ENCODE results near the gene ATM. TPM values are rescaled to one million over a fixed set of nuclear protein-coding genes. Genes with fewer than 3 reads are reported as not detected.
"Not testable (repeated sequence)": the region's sequence is repeated elsewhere in the genome, so short reads cannot be mapped to it uniquely, and the experiment has no call there.

The ATM gene
- polyA plus RNA-seq, 3 donors: 9.6 to 22.0 (median 9.9) TPM

GRCh38 chr11:108338750-108339149 lies 115.9 kb downstream of the ATM start:
- 94 to 100% (median 97%) methylated on average over 2 of the region's 2 CpGs for WGBS, 3 donors
- no peak overlapping the region for H3K27ac ChIP-seq (ENCODE audit: low read depth, low read length)

GRCh38 chr11:108340973-108341372 lies 118.1 kb downstream of the ATM start:
- no peak overlapping the region for H3K27ac ChIP-seq (ENCODE audit: low read depth, low read length)
- 92 to 97% (median 93%) methylated on average over 1 of the region's 1 CpG for WGBS, 3 donors

- WGBS, 3 donors: 89 to 94% (median 94%) methylated on average over 4 of the region's 4 CpGs
- H3K27ac ChIP-seq (ENCODE audit: low read depth, low read length): no peak overlapping the region
These were observed 118.8 kb downstream of the ATM start for GRCh38 chr11:108341654-108342053.

GRCh38 chr11:108343714-108344113 lies 120.8 kb downstream of the ATM start:
- 92 to 98% (median 96%) methylated on average over 2 of the region's 2 CpGs for WGBS, 3 donors
- no peak overlapping the region for H3K27ac ChIP-seq (ENCODE audit: low read depth, low read length)

- no peak overlapping the region for H3K27ac ChIP-seq (ENCODE audit: low read depth, low read length)
- WGBS, 3 donors: 97 to 99% (median 98%) methylated on average over 4 of the region's 4 CpGs
These were observed 122.9 kb downstream of the ATM start for GRCh38 chr11:108345767-108346166.

- no peak overlapping the region for H3K27ac ChIP-seq (ENCODE audit: low read depth, low read length)
These were observed 123.6 kb downstream of the ATM start for GRCh38 chr11:108346451-108346850.

GRCh38 chr11:108351468-108351867 lies 128.6 kb downstream of the ATM start:
- no peak overlapping the region for H3K27ac ChIP-seq (ENCODE audit: low read depth, low read length)

- 86 to 91% (median 89%) methylated on average over 2 of the region's 2 CpGs for WGBS, 3 donors
- H3K27ac ChIP-seq (ENCODE audit: low read depth, low read length): no peak overlapping the region
These were observed 141.3 kb downstream of the ATM start for GRCh38 chr11:108364159-108364558.

GRCh38 chr11:108368134-108368533 lies 145.3 kb downstream of the ATM start:
- 75 to 95% (median 77%) methylated on average over 1 of the region's 1 CpG for WGBS, 3 donors
- no peak overlapping the region for H3K27ac ChIP-seq (ENCODE audit: low read depth, low read length)

GRCh38 chr11:108369064-108369463 lies 146.2 kb downstream of the ATM start:
- 66 to 91% (median 75%) methylated on average over 5 of the region's 5 CpGs for WGBS, 3 donors
- no peak overlapping the region for H3K27ac ChIP-seq (ENCODE audit: low read depth, low read length)

- H3K27ac ChIP-seq (ENCODE audit: low read depth, low read length): no peak overlapping the region
These were observed 147.4 kb downstream of the ATM start for GRCh38 chr11:108370315-108370714.

- 78 to 79% (median 79%) methylated on average over 5 of the region's 5 CpGs for WGBS, 3 donors
- no peak overlapping the region for H3K27ac ChIP-seq (ENCODE audit: low read depth, low read length)
These were observed 148.1 kb downstream of the ATM start for GRCh38 chr11:108370990-108371389.

GRCh38 chr11:108373505-108373904 lies 150.6 kb downstream of the ATM start:
- H3K27ac ChIP-seq (ENCODE audit: low read depth, low read length): not testable (repeated sequence)
- WGBS, 3 donors: 94 to 97% (median 97%) methylated on average over 22 to 24 of the region's 24 CpGs

GRCh38 chr11:108388576-108388975 lies 165.7 kb downstream of the ATM start:
- 65 to 86% (median 70%) methylated on average over 5 of the region's 5 CpGs for WGBS, 3 donors

GRCh38 chr11:108392353-108392752 lies 169.5 kb downstream of the ATM start:
- WGBS, 3 donors: 87 to 93% (median 90%) methylated on average over 1 of the region's 1 CpG
- no peak overlapping the region for H3K27ac ChIP-seq (ENCODE audit: low read depth, low read length)

More at GRCh38 chr11:108388576-108388975, 165.7 kb downstream of the ATM start:
- H3K27ac ChIP-seq (ENCODE audit: low read depth, low read length): no peak overlapping the region

- no peak overlapping the region for H3K27ac ChIP-seq (ENCODE audit: low read depth, low read length)
- 37 to 60% (median 47%) methylated on average over 1 of the region's 1 CpG for WGBS, 3 donors
These were observed 170.2 kb downstream of the ATM start for GRCh38 chr11:108393046-108393445.

- WGBS, 3 donors: 90 to 98% (median 91%) methylated on average over 4 of the region's 4 CpGs
- H3K27ac ChIP-seq (ENCODE audit: low read depth, low read length): no peak overlapping the region
These were observed 171.9 kb downstream of the ATM start for GRCh38 chr11:108394744-108395284.

GRCh38 chr11:108396672-108397071 lies 173.8 kb downstream of the ATM start:
- H3K27ac ChIP-seq (ENCODE audit: low read depth, low read length): not testable (repeated sequence)
- 94 to 95% (median 94%) methylated on average over 6 of the region's 6 CpGs for whole genome bisulfite sequencing, 3 donors

- WGBS, 3 donors: 68 to 88% (median 85%) methylated on average over 6 of the region's 6 CpGs
- no peak overlapping the region for H3K27ac ChIP-seq (ENCODE audit: low read depth, low read length)
These were observed 175.6 kb downstream of the ATM start for GRCh38 chr11:108398439-108398838.

GRCh38 chr11:108402241-108402640 lies 179.4 kb downstream of the ATM start:
- 96 to 100% (median 97%) methylated on average over 1 of the region's 1 CpG for WGBS, 3 donors
- H3K27ac ChIP-seq (ENCODE audit: low read depth, low read length): no peak overlapping the region

GRCh38 chr11:108403052-108403451 lies 180.2 kb downstream of the ATM start:
- no peak overlapping the region for H3K27ac ChIP-seq (ENCODE audit: low read depth, low read length)
- WGBS, 3 donors: 41 to 80% (median 66%) methylated on average over 1 of the region's 1 CpG

All from adipose tissue (tissue), 3 donors.